OCI-LY7 (cell line): Measurements from ENCODE around the gene C2. TPM values are rescaled to one million over a fixed set of nuclear protein-coding genes. Genes with fewer than 3 reads are reported as not detected.

Experiments used
- BruUV-seq: library from RNA; stranded (reverse); fragments of 400-500 nt; replicated peaks from 2 replicates; lab custom pipeline; 2021; lab: Mats Ljungman, UMichigan
- CTCF ChIA-PET: fragments of 300-600 bp; sonication (Branson Sonifier 250); formaldehyde crosslinking; loops from one replicate; lab custom pipeline; 2022; ENCODE audit warnings: antibody characterized with exemption; ENCODE audit not compliant: unreplicated experiment; lab: Charles Lee
- POLR2A ChIA-PET: fragments of 300-600 bp; sonication (Branson Sonifier 250); formaldehyde crosslinking; loops from one replicate; lab custom pipeline; 2022; ENCODE audit warnings: antibody characterized with exemption; lab: Charles Lee
- DNase-seq: peaks from one replicate; pipeline ENCODE4 v3.0.0-alpha.2; 2015; ENCODE audit warnings: low spot score
- H2AFZ ChIP-seq: fragments of 200-600 bp; sonication (generic), shearing (Covaris generic); 2 replicates; pipeline ENCODE4 v1.6.1; 2014; ENCODE audit warnings: mild to moderate bottlenecking, antibody characterized with exemption, low read length, moderate library complexity
- H3K27ac ChIP-seq: fragments of 200-600 bp; sonication (generic); 2 replicates; pipeline ENCODE4 v1.5.1; 2014; ENCODE audit warnings: mixed run types, low read depth, mild to moderate bottlenecking, moderate library complexity, low read length, inconsistent platforms; ENCODE audit not compliant: poor library complexity, severe bottlenecking
- H3K36me3 ChIP-seq: fragments of 200-600 bp; sonication (generic); 2 replicates; pipeline ENCODE4 v1.6.1; 2014; ENCODE audit warnings: mild to moderate bottlenecking, antibody characterized with exemption, low read length, moderate library complexity, mixed read lengths; ENCODE audit not compliant: insufficient read depth
- H3K4me1 ChIP-seq: fragments of 200-600 bp; sonication (generic); 2 replicates; pipeline ENCODE4 v1.5.1; 2014; ENCODE audit warnings: mild to moderate bottlenecking, low read length; ENCODE audit not compliant: insufficient read depth, poor library complexity, severe bottlenecking
- H3K4me2 ChIP-seq: fragments of 200-600 bp; sonication (generic); 2 replicates; pipeline ENCODE4 v1.6.1; 2014; ENCODE audit warnings: mild to moderate bottlenecking, low read length
- H3K4me3 ChIP-seq: fragments of 200-600 bp; sonication (generic); 2 replicates; pipeline ENCODE4 v1.5.1; 2014; ENCODE audit warnings: mild to moderate bottlenecking, low read depth, low read length; ENCODE audit not compliant: poor library complexity, severe bottlenecking
- H3K79me2 ChIP-seq: fragments of 200-600 bp; sonication (generic); 2 replicates; pipeline ENCODE4 v1.6.1; 2016; ENCODE audit warnings: low read depth, mild to moderate bottlenecking, low read length, moderate library complexity, mixed read lengths; ENCODE audit not compliant: insufficient read depth
- H3K9me2 ChIP-seq: fragments of 200-600 bp; sonication (generic); 2 replicates; pipeline ENCODE4 v1.6.1; 2016; ENCODE audit warnings: mild to moderate bottlenecking, low read length, mixed read lengths; ENCODE audit not compliant: insufficient read depth
- H3K9me3 ChIP-seq: fragments of 200-600 bp; sonication (generic); 2 replicates; pipeline ENCODE4 v1.6.1; 2014; ENCODE audit warnings: mild to moderate bottlenecking, mixed run types, low read length, mixed read lengths
- H4K20me1 ChIP-seq: fragments of 200-600 bp; sonication (generic); 2 replicates; pipeline ENCODE4 v1.6.1; 2014; ENCODE audit warnings: mild to moderate bottlenecking, antibody characterized with exemption, low read length, moderate library complexity, mixed read lengths; ENCODE audit not compliant: insufficient read depth
- CTCF ChIP-seq: fragments of 200-600 bp; sonication (generic); conservative IDR thresholded peaks from 2 replicates; pipeline ENCODE4 v1.5.1; 2014; ENCODE audit warnings: mild to moderate bottlenecking, antibody characterized with exemption, low read length, moderate library complexity, mixed read lengths
- EZH2phosphoT487 ChIP-seq: fragments of 200-600 bp; sonication (generic); IDR thresholded peaks from 2 replicates; pipeline ENCODE4 v1.6.1; 2018; ENCODE audit warnings: low read depth, borderline replicate concordance, mild to moderate bottlenecking, mixed run types, antibody characterized with exemption, low read length, moderate library complexity, mixed read lengths
- intact Hi-C: fragments of 100-400 bp; cut with micrococcal nuclease; formaldehyde crosslinking; loops from one replicate; pipeline ENCODE4 v1.10.0; 2022; ENCODE audit not compliant: unreplicated experiment
- total RNA-seq, 2 experiments: library from RNA; depleted of rRNA in 1 of 2; stranded (reverse); fragments of >200 nt in 1 of 2; shearing (Covaris generic) in 1 of 2; gene quantifications; 2 replicates each; pipeline ENCODE4 v1.2.3, GENCODE V29; 2014 to 2022

C2 gene
- total RNA-seq, 2 experiments from 2014 or later = 3.4 to 4.4 TPM

DNA sequence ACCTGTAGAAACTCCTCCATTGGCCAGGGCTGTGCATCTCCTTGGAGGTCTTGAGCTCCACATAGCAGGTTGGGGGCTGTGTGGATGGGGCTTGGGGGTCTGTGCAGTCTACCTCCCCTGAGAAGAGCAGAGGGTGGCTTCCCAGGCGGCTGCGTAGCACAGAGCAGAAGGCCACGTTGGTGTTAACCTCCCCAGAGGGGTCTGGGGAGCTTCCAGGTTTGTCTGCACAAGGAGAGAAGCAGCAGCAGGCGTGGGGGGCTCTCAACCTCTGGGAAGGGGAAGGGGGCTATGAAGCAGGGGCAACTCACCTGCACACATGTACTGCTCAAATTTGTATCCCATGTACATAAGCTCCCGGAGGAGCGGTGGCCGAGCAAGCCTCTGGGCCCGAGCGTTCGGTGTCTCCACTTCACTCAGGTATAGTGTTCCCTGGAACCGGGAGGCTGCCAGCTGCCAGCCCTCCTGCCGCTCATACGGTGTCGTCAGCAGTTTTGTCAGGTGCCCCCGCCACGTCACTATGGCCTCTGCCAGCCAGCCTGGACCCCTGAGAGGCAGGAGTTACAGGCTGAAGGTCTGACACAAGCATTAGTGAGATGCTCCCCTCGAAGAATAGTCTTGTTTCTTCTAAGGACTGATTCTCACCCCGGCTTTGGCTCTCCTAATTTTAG lies 43.2 kb downstream of the C2 start:
- no peaks in the 10 kb centered on the region for H4K20me1 ChIP-seq
- peak overlapping the region; percentile 98 for H3K4me2 ChIP-seq
- no peaks in the 10 kb centered on the region for H3K9me3 ChIP-seq
- H3K4me3 ChIP-seq = peak overlapping the region; percentile 82
- ChIA-PET POLR2A (interaction anchor here (3.7 kb wide), 1 partner anchor 12 kb away, joined by 26 read pairs; the partner anchor contains the start of genes NELFE and SKIC2), CTCF (interaction anchor here (1.0 kb wide), 1 partner anchor 48 kb away, joined by 3 read pairs; no protein-coding TSS in a partner anchor)
- intact Hi-C loops = no loop called here
- H3K4me1 ChIP-seq = peaks cover 25% of the 10 kb centered on the region
- no peak overlapping the region for H3K27ac ChIP-seq
- H3K79me2 ChIP-seq = peaks cover 18% of the 10 kb centered on the region; the same call in 1 of the 2 replicates
- DNase-seq = no peak
- no TSS peak for BruUV-seq
- no peak overlapping the region for H2AFZ ChIP-seq
- no peaks in the 10 kb centered on the region for H3K9me2 ChIP-seq
- TF ChIP-seq CTCF (no peak), EZH2phosphoT487 (no peak)
- H3K36me3 ChIP-seq = peaks cover 51% of the 10 kb centered on the region

GRCh38 chr6:31971279-31971992 lies 43.9 kb downstream of the C2 start:
- Histone ChIP-seq H3K79me2 (peaks cover 18% of the 10 kb centered on the region; the same call in 1 of the 2 replicates), H3K4me3 (peak overlapping the region; percentile 82), H3K4me1 (peaks cover 25% of the 10 kb centered on the region), H3K36me3 (peaks cover 44% of the 10 kb centered on the region), H3K27ac (peak overlapping the region; percentile 70), H3K4me2 (peak overlapping the region; percentile 98), H2AFZ (peak overlapping the region; percentile 71; the same call in 1 of the 2 replicates), H3K9me3 (no peaks in the 10 kb centered on the region), H3K9me2 (no peaks in the 10 kb centered on the region), H4K20me1 (no peaks in the 10 kb centered on the region)
- POLR2A ChIA-PET = interaction anchor here (0.6 to 3.7 kb wide), 3 partner anchors 13 to 309 kb away, joined by 3 to 26 read pairs (median 4); partner anchors contain the start of genes NELFE and SKIC2
- TF ChIP-seq CTCF = no peak
- TF ChIP-seq EZH2phosphoT487 = no peak
- BruUV-seq = TSS peak; percentile 84
- DNase-seq = no peak
- CTCF ChIA-PET = interaction anchor here (0.6 to 1.0 kb wide), 2 partner anchors 48 to 83 kb away, joined by 3 to 4 read pairs; no protein-coding TSS in a partner anchor
- intact Hi-C loops = no loop called here
